Amniotic stem cell (primary cell): ENCODE measurements around the gene ACSS3.
"Not testable (repeated sequence)": the region's sequence is repeated elsewhere in the genome, so short reads cannot be mapped to it uniquely, and the experiment has no call there.

ENCODE experiments used
- DNase-seq: peaks from one replicate; lab custom pipeline; 2025; lab: John Stamatoyannopoulos, UW

ACSS3 gene, protein sequence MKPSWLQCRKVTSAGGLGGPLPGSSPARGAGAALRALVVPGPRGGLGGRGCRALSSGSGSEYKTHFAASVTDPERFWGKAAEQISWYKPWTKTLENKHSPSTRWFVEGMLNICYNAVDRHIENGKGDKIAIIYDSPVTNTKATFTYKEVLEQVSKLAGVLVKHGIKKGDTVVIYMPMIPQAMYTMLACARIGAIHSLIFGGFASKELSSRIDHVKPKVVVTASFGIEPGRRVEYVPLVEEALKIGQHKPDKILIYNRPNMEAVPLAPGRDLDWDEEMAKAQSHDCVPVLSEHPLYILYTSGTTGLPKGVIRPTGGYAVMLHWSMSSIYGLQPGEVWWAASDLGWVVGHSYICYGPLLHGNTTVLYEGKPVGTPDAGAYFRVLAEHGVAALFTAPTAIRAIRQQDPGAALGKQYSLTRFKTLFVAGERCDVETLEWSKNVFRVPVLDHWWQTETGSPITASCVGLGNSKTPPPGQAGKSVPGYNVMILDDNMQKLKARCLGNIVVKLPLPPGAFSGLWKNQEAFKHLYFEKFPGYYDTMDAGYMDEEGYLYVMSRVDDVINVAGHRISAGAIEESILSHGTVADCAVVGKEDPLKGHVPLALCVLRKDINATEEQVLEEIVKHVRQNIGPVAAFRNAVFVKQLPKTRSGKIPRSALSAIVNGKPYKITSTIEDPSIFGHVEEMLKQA

DNA sequence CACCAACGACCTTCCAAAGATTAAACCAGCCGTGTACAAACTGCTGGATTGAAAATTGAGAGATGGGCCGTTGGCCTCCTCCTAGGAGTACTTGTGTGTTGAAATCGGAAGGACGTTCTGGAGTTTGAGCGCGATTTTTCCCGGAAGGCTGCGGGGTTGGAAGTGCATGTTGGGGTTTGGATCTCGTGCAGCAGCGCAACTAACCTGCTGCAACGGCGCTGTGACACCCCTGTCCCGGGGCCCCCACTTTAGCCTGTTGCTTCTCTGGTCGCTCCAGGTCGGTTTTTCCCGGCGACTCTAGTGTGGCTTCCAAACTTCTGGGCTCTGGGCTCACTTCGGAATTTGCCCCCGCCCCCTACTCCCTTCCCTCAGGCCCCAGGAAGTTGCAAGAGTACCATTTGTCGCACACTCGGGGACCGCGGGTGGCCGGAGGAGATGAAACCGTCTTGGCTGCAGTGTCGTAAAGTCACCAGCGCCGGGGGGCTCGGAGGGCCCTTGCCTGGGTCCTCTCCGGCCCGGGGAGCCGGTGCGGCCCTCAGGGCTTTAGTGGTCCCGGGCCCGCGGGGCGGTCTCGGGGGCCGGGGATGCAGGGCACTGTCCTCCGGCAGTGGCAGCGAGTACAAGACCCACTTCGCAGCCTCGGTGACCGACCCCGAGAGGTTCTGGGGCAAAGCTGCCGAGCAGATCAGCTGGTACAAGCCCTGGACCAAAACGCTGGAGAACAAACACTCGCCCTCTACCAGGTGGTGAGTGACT, at the start of gene ACSS3:
ACSS3 (plus strand) TSS at position 394 of the 756 bp plus-strand sequence; CDS start at position 436, 42 bp downstream.
- no peak for DNase-seq

DNA sequence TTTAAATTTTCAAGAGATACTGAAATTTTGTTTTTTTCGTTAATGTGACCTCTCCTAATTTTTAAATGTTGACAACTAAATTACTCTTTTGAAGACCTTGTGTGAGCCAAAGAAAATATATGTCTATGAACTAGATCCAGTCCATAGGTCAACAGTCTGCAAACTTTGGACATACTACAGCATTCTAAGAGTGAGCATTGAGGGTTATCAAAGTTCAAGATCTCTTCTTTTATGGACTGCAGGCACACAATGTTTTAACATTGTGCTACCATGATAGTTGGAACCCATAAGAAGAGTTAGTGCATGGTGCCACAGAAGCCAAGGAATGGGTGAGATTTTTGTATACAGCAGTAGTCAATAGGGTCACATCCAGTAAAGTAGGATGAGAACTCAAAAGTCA, 43.0 kb upstream of the ACSS3 start:
- DNase-seq = no peak

DNA sequence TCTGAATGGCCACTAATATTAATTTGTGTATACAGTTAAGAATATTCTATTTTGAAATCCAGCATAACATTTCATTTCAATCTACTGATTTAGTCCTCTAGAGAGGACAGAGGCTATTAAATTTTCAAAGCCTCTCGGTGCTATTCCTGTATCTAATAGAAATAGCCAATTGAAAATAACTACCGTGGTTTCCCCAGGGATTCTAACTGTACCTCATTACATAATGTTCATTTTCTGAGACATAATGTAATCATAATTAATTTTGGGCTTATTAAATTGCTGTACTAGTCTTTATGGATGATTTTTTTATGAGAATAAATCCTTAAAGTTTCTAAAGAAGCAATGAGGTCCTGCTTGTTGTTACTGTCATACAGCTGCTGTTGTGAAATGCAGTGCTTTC, 38.6 kb upstream of the ACSS3 start:
- no peak for DNase-seq

DNA sequence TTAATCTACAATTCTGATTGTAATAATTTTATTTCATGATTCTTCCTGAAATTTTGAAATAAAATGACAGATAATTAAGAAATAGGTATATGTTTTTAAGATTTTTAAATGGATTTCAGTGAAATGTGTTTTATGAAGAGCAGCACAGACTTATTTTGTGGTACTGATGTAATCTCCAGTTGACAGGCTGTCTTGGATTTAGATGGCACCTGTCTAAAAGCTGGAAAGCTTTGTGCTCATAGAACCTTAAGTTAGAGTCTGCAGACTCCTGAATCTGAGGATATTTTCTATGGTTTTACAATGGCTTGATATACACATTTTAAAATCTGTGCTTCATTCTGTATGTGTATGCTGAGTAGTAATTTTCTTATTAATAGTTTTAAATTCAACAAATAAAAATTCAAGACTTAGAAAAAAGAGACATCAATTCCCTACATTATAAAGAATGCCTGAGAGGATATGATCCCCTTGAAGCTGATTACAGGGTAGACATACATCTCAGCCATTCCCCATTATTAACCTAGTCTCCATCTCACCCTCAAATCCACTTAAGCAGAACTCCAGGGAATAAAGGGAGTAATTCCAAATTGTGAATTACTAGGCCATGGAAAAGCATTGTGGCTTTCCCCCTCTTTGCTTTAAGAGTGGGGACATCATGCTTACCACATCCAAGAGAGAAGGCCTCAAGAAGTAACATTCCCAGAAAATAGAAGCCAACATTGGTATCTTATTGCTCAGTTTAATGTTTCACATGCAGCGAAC, 33.7 kb upstream of the ACSS3 start:
- no peak for DNase-seq

DNA sequence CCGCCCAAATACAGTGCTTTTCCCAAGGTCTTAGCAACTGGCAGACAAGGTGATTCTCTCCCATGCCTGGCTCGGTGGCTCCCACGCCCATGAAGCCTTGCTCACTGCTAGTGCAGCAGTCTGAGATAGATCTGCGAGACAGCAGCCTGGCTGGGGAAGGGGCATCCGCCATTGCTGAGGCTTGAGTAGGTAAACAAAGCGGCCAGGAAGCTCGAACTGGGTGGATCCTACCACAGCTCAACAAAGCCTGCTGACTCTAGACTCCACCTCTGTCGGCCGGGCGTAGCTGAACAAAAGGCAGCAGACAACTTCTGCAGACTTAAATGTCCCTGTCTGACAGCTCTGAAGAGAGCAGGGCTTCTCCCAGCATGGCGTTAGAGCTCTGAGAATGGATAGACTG, 12.9 kb upstream of the ACSS3 start:
- DNase-seq = not testable (repeated sequence)

DNA sequence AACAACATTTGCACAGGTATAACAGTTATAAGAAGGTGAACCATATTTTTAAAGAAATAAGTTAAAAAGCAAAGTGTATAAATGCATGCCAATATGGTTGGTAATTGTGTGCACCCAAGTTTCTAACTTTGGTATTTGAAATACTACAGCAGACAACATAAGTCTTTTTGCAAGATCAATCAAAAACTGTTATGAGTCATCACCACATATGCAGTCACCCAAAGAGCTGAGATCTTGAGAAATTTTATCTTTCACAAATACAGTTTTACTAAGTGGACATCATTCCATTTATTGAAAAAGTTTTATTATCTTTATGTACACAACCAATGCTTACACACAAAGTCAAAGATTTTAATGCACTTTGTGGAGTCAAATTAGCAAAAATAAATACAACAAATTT, 7.0 kb upstream of the ACSS3 start:
- no peak for DNase-seq

DNA sequence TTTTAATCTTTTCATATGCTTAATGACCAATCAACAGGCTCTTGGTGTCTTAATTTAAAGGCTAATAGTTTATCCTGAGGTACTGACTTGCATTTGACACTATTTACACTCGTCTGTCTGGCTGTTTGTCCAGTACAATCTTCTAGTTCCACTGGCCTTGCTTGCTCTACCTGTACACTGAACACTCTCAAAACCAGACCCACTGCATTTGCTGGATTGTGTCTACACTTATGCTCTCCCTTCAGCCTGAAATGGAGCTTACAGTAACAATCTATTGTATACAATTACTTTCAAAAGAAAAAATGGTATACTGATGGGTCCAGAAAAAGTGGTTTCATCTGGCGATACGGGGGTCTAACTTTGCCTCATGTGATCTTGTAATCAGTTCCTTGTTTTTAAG, 2.3 kb upstream of the ACSS3 start:
- no peak for DNase-seq

DNA sequence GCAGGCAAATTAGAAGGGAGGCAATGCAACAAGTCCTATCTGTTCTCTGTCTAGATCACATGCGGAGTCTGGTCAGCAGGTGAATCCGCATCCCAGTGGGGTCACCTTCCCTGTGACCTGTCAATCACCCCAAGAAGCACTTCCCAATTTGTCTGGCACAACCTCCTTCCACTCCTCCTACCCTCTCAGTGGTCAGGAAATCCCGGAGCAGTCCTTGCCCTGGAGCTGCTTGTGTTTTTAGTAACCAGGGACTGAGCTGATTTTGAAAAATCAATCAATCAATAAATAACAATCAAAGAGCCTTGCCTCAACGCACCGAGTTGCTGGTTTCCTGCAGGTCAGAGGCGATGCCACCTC, 572 bp upstream of the ACSS3 start:
- DNase-seq = no peak

DNA sequence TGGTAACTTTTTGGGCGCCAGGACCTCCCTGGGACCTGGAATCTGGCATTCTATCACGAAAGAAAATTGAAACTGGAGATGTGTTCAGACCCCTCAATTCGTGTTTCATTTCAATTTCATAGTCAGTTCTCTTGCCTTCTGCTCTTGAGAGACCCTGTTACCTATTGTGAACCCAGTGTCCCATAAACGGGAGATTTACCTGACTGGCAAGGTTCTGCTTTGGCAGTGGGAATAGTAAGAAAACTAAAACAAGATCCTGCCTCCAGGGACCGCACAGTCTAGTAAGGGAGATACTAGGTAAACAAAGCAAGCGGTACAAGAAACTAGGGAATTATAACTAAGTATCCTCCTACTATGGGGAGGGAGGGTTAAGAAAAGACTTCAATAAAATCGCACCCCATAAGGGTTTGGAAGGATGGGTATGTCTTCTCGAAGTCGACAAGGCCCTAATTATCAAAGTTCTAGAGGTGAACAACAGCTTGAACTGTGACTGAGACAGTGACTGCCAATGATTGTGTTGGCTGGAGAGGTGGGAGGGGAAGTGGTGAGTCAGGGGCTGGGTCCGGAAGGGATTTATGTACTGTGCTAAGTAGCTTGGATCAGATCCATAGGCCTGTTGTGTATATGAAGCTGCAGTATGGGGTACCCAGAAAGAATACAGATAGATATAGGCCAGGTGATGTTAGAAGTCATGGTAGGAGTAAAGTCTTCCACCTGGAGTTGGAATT, 754 bp downstream of the ACSS3 start:
- DNase-seq = no peak

DNA sequence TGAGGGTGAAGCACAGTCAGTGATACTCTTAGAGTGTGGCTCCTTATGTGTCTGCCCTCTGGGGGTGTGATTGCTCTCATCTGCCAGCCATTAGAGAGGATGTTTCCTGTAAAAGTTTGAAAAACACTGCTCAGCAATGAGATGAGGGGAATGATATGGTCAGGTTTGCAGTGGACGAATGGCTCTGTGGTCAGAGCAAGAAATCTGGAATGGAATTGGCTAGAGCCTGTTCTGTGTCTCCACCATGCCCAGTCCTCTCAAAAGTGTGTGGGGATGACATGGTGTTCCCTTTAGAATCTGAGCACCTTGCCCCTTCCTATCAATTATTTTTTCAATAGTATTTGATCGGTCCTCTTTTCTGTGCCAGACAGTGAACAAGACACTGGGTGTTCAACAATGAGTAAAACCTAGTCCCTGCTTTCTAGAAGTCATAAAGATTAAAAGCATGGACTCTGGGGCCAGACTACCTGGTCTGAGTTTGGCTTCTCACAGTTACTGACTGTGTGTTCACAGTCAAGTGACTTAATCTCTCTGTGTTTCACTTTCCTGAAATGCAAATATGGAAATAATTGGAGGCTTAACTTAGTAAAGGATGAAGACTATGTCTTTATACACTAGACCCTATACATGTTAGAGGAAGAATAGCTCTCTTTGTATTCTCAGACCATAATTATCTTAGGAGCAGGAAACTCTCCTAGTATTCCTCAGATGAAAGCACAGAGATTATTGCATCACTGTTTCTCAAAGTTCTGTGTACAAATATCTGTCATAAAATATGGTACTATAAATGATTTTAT, 1.6 kb downstream of the ACSS3 start:
- DNase-seq = no peak

DNA sequence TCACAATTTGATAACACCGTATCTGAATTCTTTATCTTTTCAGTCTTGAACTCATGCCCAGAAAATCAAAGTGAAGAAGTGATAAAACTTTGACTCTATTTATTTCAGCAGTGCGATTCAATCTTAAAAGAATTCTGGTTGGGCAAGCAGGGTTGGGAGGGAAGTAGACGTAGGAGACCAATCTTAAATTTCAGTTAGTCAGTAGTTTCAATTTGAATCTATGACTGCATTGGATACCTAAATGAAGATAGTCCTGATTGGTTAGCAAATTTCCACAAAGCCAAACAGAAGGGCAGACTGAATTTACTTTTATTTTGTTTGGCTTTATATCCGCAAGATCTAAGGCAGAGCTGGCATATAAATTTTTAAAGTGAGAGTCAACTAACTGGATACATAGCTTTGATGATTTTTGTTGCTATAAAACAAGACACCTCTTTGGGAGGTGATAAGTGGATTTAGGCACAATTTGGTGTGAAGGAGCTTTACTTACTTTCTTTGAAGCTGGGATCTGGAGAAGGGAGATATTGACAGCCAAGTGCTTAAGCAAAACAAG, 2.6 kb downstream of the ACSS3 start:
- no peak for DNase-seq

DNA sequence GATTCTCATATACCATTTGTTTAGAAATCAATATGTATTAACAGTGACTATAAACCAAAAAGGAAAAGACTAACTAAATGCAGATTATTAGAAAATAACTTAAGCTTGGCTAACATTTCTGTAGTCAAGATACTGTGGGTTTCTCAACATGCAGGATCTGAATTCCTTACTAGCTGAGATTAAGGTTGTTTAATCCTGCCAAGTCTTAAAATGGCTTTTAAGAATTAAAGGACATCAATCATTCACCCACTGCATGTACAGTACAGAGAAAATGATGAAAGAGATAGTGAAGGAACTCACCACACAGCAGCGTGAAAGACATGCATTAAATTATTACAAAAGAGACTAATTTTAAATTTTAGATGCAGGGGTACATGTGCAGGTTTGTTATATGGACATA, 3.8 kb downstream of the ACSS3 start:
- no peak for DNase-seq

DNA sequence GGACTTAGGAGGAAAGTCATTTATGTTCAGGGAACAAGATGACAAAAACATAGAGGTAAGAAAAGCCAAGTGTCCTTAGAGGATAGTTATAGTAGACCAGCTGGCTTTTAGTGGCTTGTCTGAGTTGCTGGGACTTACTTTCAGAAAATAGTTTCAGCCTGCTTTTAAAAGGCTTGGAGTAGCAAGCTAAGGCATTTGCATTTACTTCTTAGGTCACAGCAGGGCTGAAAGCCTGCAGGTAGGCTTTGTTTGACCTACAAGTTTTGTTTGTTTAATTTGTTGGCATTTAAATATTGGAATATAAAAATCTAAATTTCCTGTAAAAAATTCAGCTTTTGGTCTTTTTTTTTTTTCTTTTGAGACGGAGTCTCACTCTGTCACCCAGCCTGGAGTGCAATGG, 5.1 kb downstream of the ACSS3 start:
- no peak for DNase-seq

DNA sequence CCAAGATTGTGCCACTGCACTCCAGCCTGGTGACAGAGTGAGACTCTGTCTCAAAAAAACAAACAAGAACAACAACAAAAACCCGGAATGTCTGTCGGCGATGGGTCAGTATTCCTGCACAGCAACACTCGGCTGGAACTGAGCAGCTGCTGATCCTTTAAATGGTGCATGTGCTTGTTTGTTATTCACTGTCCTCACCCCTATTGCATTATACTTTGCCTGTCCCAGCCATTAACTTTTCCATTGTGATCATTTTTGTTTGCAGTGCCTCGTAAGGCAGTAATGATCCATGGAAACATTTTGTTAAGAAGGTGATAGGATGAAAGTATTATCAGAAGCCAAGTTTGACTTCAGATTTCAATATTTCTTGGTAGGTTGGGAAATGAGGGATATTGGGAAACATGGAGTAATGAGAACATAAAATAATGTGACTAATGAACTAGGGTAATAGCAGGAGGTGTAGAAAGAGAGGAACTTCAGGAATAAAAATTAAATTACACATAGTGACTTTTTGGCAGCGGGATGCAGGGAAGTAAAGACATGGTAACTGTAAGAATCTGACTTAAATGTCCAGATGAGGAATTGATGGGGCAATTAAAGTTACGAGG, 6.1 kb downstream of the ACSS3 start:
- DNase-seq = no peak

DNA sequence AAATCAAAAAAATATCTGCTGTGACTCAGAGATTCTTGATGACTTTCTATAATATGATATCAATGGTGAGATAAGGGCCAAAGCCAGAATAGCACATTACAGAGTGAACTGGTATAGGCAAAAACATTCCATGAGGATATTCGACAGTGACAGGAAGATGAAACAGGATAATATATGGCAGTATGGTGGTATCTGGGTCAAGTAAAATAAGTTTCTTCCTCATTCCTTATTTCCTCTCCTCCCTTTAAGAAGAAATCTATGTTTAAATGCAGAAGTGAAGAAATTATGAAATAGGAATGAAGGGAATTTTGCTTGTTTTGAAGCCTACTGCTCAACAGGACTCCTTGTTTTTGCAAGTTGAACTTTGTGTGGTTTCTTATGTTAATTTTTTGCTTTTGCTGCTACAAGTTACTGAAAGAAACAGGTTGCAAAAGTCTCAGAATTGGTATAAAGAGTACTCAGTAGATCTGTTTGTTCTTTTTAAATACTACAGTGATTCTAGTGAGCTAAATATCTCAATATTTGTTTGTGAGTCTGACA, 7.0 kb downstream of the ACSS3 start:
- DNase-seq = no peak

DNA sequence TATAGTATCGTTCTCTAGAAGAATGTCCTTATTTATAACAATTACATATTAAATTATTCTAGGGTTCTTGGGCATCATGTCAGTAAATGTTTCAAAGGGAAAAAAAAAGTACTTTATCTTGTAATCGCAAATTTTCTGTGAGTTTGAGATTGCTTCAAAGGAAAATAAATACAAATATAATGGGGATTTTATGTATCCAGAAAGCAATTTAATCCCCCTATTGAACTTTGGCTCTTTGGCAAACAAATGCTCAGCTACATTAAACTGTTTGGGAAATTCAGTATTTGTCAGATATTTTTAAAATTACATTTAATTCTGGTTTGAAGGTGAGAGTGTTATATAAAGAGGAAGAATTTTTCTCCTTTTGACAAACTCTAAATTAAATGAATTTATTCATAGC, 8.0 kb downstream of the ACSS3 start:
- DNase-seq = no peak

DNA sequence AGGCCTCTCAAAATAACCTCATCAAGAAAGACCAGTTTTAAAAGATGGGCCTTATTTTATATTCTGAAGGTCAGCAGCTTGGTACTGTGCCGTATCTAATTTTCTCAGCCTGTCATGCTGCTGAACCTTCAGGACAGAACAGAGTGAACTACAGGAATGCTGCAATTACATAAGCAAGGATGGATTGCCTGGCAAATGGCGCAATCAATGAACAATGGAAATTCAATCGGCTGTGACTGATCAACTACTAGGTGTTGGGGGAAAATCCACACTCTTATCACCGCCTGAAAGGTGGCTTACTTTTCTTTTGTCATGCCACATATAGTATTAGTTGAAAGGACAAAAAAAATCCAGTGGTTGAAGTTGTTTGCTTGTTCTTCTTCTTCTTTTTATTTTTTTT, 8.5 kb downstream of the ACSS3 start:
- DNase-seq = no peak

DNA sequence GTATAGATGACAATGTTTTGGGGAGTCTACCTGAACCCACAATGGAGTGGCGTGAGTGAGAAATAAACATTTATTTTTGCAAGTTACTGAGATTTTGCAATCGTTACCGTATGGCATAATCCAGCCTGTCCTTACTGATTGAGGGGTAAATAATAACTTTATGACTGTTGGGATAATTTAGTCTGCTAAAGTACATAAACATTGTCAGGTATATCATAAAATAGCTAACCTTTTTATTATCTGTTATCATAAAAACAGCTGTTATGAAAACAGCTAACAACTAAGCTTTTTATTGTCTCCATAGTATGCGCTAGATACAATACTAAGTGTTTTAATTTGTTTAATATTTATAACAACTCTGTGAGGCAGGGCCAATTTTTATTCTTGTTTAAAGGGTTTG, 10.3 kb downstream of the ACSS3 start:
- no peak for DNase-seq

DNA sequence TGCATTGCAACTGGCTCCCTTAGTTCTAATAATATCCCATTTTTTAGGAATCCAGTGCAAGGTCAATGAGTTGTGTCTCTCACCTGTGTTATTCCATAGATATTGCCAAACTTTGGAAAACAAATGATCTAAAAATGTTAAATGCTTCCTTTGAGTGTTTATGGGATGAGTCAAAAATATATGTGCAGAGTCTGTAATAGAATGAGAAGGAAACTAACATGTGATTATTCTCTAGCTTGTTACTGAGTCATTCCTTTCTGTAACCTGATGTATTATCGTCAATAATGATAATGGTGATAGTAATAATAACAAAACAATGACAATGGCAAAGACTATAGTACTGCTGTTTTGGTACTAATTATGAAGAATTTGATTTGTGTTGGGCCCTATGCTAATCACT, 11.5 kb downstream of the ACSS3 start:
- no peak for DNase-seq

DNA sequence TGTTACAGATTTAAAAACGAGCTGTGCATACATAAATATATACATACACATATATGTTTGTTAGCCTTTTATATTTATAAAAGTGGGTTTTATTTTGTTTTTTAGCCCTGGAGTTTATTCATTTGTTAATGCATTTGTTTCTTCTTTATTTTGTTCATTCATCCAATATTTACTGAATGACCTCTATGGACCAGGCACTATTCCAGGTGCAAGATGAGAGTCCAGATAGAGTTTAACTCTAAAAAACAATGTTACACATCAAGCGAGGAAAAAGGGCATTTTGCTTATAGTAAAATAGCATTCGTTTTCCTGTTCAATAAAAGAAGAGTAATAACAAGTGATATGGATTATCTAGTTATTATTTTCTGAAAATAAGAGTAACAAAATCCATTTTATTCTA, 14.2 kb downstream of the ACSS3 start:
- no peak for DNase-seq
